ENCODE data around the gene TPM1.
"Not testable (repeated sequence)": the region's sequence is repeated elsewhere in the genome, so short reads cannot be mapped to it uniquely, and the experiment has no call there.

Gene TPM1

GRCh38 chr15:63105354-63105753 lies 62.8 kb downstream of the TPM1 start:
- DNase-seq, result not testable (repeated sequence)

GRCh38 chr15:63107895-63108546 lies 65.5 kb downstream of the TPM1 start:
- DNase-seq, result peak; percentile 63

DNA sequence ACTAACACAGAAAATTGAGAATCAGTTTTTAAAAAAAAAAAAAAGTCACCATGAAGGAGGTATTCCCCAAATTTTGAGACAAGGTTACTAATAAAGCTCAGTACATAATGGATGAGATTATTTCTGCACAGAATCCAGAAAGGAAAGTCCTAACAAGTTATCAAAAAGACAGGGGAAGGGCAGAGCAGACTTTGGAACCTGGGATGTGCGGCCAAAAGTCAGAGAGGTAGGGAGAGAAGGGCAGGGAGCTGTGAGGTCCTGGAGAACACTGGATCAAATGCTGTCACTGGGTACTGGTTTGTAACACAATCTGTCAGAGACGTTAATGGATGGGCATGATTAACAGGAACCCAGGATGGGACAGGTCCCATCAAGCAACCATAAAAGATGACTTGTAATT lies 67.0 kb downstream of the TPM1 start:
- no peak for DNase-seq

GRCh38 chr15:63109920-63110319 lies 67.4 kb downstream of the TPM1 start:
- no peak for DNase-seq

- DNase-seq, result no peak
Observed at GRCh38 chr15:63110428-63111026, 68.0 kb downstream of the TPM1 start.

GRCh38 chr15:63111481-63111880 lies 68.9 kb downstream of the TPM1 start:
- DNase-seq, result no peak

GRCh38 chr15:63112871-63113270 lies 70.3 kb downstream of the TPM1 start:
- no peak for DNase-seq

- no peak for DNase-seq
Observed at GRCh38 chr15:63114465-63114864, 71.9 kb downstream of the TPM1 start.

Measured in right forelimb (tissue), 1 donor.